Activated naive CD8-positive, alpha-beta T cell treated with anti-CD3 and anti-CD28 coated beads for 36 hours (primary cell): ENCODE data around the gene MTX3. TPM values are rescaled to one million over a fixed set of nuclear protein-coding genes. Genes with fewer than 3 reads are reported as not detected.
A peak's percentile ranks its signal among the peaks of the same experiment; 100 is the strongest.

Experiments
- DNase-seq: peaks from one replicate; pipeline ENCODE4 v3.0.0; 2021
- H3K27ac Mint-ChIP-seq: one replicate; pipeline ENCODE4 v1.8.0; 2022; ENCODE audit warnings: mild to moderate bottlenecking, moderate library complexity, mixed read lengths
- H3K27me3 Mint-ChIP-seq: one replicate; pipeline ENCODE4 v1.8.0; 2022; ENCODE audit warnings: mild to moderate bottlenecking, mixed read lengths
- H3K36me3 Mint-ChIP-seq: one replicate; pipeline ENCODE4 v1.8.0; 2021; ENCODE audit warnings: mild to moderate bottlenecking, mixed read lengths
- H3K4me1 Mint-ChIP-seq: one replicate; pipeline ENCODE4 v1.8.0; 2021; ENCODE audit warnings: mixed read lengths
- H3K4me3 Mint-ChIP-seq: one replicate; pipeline ENCODE4 v1.8.0; 2022; ENCODE audit warnings: mild to moderate bottlenecking, moderate library complexity, mixed read lengths
- H3K9me3 Mint-ChIP-seq: one replicate; pipeline ENCODE4 v1.8.0; 2022; ENCODE audit warnings: mixed read lengths
- total RNA-seq, 2 experiments: library from RNA; stranded (reverse); gene quantifications; one replicate each; pipeline ENCODE4 v1.2.3, GENCODE V29; 2021

The MTX3 gene, protein sequence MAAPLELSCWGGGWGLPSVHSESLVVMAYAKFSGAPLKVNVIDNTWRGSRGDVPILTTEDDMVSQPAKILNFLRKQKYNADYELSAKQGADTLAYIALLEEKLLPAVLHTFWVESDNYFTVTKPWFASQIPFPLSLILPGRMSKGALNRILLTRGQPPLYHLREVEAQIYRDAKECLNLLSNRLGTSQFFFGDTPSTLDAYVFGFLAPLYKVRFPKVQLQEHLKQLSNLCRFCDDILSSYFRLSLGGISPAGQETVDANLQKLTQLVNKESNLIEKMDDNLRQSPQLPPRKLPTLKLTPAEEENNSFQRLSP
- 10 to 100 TPM; 15.6 to 16.2 TPM for total RNA-seq

GRCh38 chr5:79990598-79991507 is at the start of gene MTX3:
TSS of gene MTX3 (minus strand) at chr5:79991262. CDS start at chr5:79991238, 24 bp downstream.
- Mint-ChIP-seq H3K27ac (peak within 1 kb of the TSS; percentile 97), H3K4me1 (peaks cover 53% of the 10 kb centered on the region), H3K4me3 (peak within 1 kb of the TSS; percentile 87), H3K27me3 (no peaks in the 10 kb centered on the region), H3K36me3 (peaks cover 34% of the 10 kb centered on the region), H3K9me3 (no peaks in the 10 kb centered on the region)
- peak; percentile 89 for DNase-seq

DNA sequence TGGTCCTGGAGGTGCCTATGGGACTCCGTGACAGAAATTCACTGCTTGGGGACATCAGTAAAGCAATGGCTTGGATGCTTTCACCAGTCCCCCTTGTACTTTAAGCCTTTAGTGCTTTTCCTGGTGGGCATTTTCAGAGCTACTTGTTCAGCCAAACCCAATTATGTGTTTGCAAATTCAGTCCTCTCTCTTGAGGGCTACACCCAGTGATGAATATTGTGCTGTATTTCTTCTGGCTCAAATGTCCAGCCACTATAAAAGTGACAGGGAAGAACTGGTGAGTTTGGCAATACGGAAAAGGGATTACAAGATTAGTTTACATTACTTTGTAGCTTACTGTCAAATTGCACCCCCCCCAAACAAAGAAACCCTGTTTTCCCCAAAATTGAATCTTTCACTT is 48.6 kb upstream of the MTX3 start:
- Mint-ChIP-seq H3K4me1 (peaks cover 5% of the 10 kb centered on the region), H3K27me3 (peaks cover 49% of the 10 kb centered on the region), H3K9me3 (no peaks in the 10 kb centered on the region), H3K27ac (no peak overlapping the region), H3K4me3 (no peak overlapping the region), H3K36me3 (peaks cover 2% of the 10 kb centered on the region)
- DNase-seq: no peak

DNA sequence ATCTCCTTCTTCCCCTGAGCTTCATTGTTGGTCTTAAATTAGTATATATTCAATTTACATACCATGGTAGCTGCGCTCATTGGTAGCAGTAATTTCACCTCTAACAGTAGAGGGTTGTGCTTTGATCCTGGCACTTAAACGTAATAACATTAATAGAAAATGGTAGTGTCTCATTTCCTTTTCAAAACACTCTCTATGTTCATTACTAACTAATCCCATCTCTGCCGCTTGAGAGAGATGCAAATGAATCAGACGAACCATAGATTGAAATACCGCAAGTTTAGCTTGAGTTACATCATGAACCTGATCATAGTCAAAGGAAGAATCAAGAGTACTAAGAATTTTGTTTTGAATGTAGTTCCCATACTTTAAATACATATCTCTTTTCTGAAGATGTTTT is 46.3 kb upstream of the MTX3 start:
- no peak overlapping the region for H3K27ac Mint-ChIP-seq
- peaks cover 58% of the 10 kb centered on the region for H3K27me3 Mint-ChIP-seq
- no peaks in the 10 kb centered on the region for H3K9me3 Mint-ChIP-seq
- no peak overlapping the region for H3K4me3 Mint-ChIP-seq
- peaks cover 12% of the 10 kb centered on the region for H3K4me1 Mint-ChIP-seq
- no peak for DNase-seq
- no peaks in the 10 kb centered on the region for H3K36me3 Mint-ChIP-seq

DNA sequence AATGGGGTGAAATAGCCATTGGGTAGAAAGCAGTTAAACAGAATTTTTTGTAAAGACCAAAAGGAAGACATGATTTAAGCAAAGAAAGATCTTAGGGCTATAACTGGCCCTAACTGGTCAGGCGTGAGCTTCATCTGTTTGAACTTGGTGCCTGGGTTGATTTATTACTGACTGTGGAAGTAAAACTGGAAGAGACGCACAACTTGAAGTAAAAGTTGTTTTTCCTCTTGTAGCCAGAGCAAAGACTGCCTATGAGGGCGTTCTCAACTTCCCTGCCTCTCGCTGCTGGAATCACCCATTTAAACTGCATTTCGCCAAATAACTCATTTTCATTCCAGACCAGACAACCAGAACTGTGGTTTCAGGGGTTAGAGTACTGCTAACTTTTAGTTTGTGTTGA is 45.6 kb upstream of the MTX3 start:
- no peak overlapping the region for H3K27ac Mint-ChIP-seq
- H3K4me1 Mint-ChIP-seq: peaks cover 14% of the 10 kb centered on the region
- H3K27me3 Mint-ChIP-seq: peaks cover 52% of the 10 kb centered on the region
- no peaks in the 10 kb centered on the region for H3K9me3 Mint-ChIP-seq
- no peak for DNase-seq
- no peaks in the 10 kb centered on the region for H3K36me3 Mint-ChIP-seq
- H3K4me3 Mint-ChIP-seq: no peak overlapping the region

GRCh38 chr5:80035839-80036238 is 44.8 kb upstream of the MTX3 start:
- Mint-ChIP-seq H3K27me3 (peaks cover 52% of the 10 kb centered on the region), H3K36me3 (no peaks in the 10 kb centered on the region), H3K9me3 (no peaks in the 10 kb centered on the region), H3K27ac (no peak overlapping the region), H3K4me3 (no peak overlapping the region), H3K4me1 (peaks cover 19% of the 10 kb centered on the region)
- DNase-seq: no peak

DNA sequence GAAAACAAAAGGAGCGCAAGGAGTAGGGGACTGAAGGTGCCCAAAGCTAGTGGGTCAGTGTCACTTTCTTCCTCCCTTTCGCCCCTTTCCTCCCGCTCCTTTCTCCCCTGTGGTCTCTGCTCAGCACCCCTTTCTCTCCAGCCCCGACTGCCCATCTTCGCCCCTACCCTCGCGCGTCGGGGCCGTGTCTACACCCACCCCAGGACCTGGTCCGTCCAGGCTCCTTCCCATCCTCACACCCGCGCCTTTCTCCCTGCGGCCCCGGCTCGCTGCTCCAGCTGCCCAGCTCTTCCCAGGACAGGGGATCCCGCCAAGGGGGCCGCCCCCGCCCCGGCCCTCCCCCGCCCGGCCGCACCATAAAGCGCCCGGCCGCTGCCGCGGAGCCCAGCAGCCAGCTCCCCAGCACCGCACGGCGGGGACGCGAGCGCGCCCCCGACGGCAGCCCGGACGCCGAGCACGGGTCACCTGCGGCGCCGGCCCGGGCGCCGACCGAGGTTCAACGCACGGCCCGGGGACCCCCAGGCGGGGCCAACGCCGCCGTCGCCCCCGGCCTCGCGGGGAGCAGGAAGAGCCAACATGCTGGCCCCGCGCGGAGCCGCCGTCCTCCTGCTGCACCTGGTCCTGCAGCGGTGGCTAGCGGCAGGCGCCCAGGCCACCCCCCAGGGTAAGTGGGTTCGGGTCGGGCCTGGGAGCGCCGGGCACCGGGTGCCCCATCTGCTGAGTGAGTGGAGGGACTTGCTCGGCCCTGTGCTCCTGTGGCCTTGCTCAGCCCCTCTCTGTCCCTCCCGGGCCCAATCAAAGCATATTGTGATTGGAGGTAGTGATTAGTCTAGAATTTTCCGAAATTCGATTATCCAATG is 44.1 kb upstream of the MTX3 start, which contains the start of gene THBS4:
THBS4 (plus strand) TSS at position 387 of the 860 bp plus-strand sequence; CDS start at position 577, 190 bp downstream.
- peaks cover 51% of the 10 kb centered on the region for H3K27me3 Mint-ChIP-seq
- no peaks in the 10 kb centered on the region for H3K9me3 Mint-ChIP-seq

DNA sequence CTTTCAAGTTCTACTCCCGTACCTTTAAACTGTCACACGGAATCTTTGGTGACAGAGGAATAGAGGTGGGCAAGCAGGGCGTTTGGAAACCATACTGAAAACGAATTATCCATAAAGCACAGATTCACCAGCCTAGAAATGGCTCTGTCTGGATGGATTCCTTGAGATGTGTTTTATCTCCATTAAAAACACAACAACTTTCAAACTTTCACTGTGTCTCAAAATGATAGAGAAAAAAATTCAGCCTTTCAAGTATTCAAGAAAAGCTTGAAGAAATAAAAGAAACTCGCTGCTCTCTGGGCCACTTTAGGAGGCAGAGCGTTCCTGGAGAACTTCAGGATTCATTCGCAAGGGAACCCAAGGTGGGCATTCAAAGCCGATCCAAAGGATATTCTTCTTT is 43.5 kb upstream of the MTX3 start:
- Mint-ChIP-seq H3K4me3 (peak overlapping the region; percentile 61), H3K9me3 (no peaks in the 10 kb centered on the region), H3K4me1 (peaks cover 19% of the 10 kb centered on the region), H3K27ac (no peak overlapping the region), H3K36me3 (no peaks in the 10 kb centered on the region), H3K27me3 (peaks cover 44% of the 10 kb centered on the region)
- no peak for DNase-seq

More for the DNA sequence above, 44.1 kb upstream of the MTX3 start, which contains the start of gene THBS4:
- Mint-ChIP-seq H3K27ac (no peak within 1 kb of the TSS), H3K4me1 (peaks cover 19% of the 10 kb centered on the region), H3K4me3 (peak within 1 kb of the TSS; percentile 61), H3K36me3 (no peaks in the 10 kb centered on the region)
- DNase-seq: peak; percentile 15

DNA sequence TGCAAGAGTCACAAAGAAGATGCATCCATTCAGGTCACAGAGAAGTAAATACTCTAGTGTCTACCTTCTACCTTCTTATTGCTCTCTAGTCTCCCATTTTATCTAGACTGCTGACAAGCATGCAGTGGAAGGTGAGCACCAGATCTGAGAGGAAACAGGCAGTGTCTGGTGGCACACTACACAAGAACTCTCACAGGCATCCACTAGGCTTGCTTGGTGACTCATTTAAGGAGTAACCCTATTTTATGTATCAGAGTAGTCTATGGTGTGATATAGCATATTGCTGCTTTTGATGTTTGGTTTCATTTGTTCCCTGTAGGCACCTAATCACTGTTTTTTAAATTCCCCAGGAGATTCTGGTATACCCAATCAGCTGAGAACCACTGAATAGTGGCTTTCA is 42.5 kb upstream of the MTX3 start:
- Mint-ChIP-seq H3K9me3 (no peaks in the 10 kb centered on the region), H3K27ac (no peak overlapping the region), H3K4me3 (no peak overlapping the region), H3K4me1 (peaks cover 19% of the 10 kb centered on the region), H3K36me3 (no peaks in the 10 kb centered on the region), H3K27me3 (peaks cover 44% of the 10 kb centered on the region)
- peak; percentile 24 for DNase-seq

GRCh38 chr5:80031109-80031508 is 40.0 kb upstream of the MTX3 start:
- H3K36me3 Mint-ChIP-seq: no peaks in the 10 kb centered on the region
- no peak overlapping the region for H3K27ac Mint-ChIP-seq
- no peak for DNase-seq
- H3K4me3 Mint-ChIP-seq: no peak overlapping the region
- H3K27me3 Mint-ChIP-seq: peaks cover 32% of the 10 kb centered on the region
- peaks cover 16% of the 10 kb centered on the region for H3K4me1 Mint-ChIP-seq
- no peaks in the 10 kb centered on the region for H3K9me3 Mint-ChIP-seq

- H3K27ac Mint-ChIP-seq: no peak overlapping the region
- H3K27me3 Mint-ChIP-seq: no peaks in the 10 kb centered on the region
- no peaks in the 10 kb centered on the region for H3K36me3 Mint-ChIP-seq
- H3K9me3 Mint-ChIP-seq: no peaks in the 10 kb centered on the region
- peaks cover 6% of the 10 kb centered on the region for H3K4me1 Mint-ChIP-seq
- no peak overlapping the region for H3K4me3 Mint-ChIP-seq
- DNase-seq: no peak
Measured at GRCh38 chr5:80026841-80027240, 35.8 kb upstream of the MTX3 start.

GRCh38 chr5:80025069-80025468 is 34.0 kb upstream of the MTX3 start:
- no peak for DNase-seq
- H3K36me3 Mint-ChIP-seq: no peaks in the 10 kb centered on the region
- no peaks in the 10 kb centered on the region for H3K4me1 Mint-ChIP-seq
- no peak overlapping the region for H3K4me3 Mint-ChIP-seq
- no peak overlapping the region for H3K27ac Mint-ChIP-seq
- no peaks in the 10 kb centered on the region for H3K27me3 Mint-ChIP-seq
- no peaks in the 10 kb centered on the region for H3K9me3 Mint-ChIP-seq

DNA sequence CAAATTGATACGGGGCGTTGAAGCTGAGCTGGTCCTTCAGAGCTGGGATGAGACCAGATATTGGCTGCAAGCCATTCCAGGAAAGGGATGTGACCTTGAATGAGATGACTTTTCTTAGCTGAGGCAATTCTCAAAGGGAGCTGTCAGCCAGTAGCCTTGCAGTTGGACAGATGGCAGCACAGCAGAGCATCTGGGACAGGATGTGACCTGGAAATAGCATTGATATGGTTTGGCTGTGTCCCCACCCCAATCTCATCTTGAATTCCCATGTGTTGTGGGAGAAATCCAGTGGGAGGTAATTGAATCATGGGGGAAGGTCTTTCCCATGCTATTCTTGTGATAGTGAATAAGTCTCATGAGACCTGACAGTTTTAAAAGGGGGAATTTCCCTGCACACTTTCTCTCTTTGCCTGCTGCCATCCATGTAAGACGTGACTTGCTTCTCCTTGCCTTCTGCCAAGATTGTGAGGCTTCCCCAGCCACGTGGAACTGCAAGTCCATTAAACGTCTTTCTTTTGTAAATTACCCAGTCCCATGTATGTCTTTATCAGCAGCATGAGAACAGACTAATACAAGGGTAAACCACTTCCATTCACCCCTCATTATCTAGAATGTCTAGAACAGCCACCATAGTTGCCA is 19.8 kb upstream of the MTX3 start:
- Mint-ChIP-seq H3K36me3 (peaks cover 4% of the 10 kb centered on the region), H3K27ac (no peak overlapping the region), H3K4me1 (peaks cover under 1% of the 10 kb centered on the region), H3K4me3 (no peak overlapping the region), H3K9me3 (no peaks in the 10 kb centered on the region), H3K27me3 (no peaks in the 10 kb centered on the region)
- no peak for DNase-seq

- H3K27ac Mint-ChIP-seq: no peak overlapping the region
- H3K27me3 Mint-ChIP-seq: no peaks in the 10 kb centered on the region
- H3K9me3 Mint-ChIP-seq: no peaks in the 10 kb centered on the region
- DNase-seq: no peak
- no peak overlapping the region for H3K4me3 Mint-ChIP-seq
- no peaks in the 10 kb centered on the region for H3K4me1 Mint-ChIP-seq
- H3K36me3 Mint-ChIP-seq: peaks cover 4% of the 10 kb centered on the region
Measured at GRCh38 chr5:80008995-80009765, 18.1 kb upstream of the MTX3 start.

- no peaks in the 10 kb centered on the region for H3K9me3 Mint-ChIP-seq
- DNase-seq: no peak
- H3K4me1 Mint-ChIP-seq: peaks cover 2% of the 10 kb centered on the region
- H3K4me3 Mint-ChIP-seq: no peak overlapping the region
- peaks cover 8% of the 10 kb centered on the region for H3K36me3 Mint-ChIP-seq
- H3K27me3 Mint-ChIP-seq: no peaks in the 10 kb centered on the region
- no peak overlapping the region for H3K27ac Mint-ChIP-seq
Measured at GRCh38 chr5:80002677-80003076, 11.6 kb upstream of the MTX3 start.
